PC-3 (cell line): ENCODE results near the gene CIC.

Experiments used
- CTCF ChIP-seq: fragments of 300-600 bp; sonication (generic); conservative IDR thresholded peaks from 2 replicates; pipeline ENCODE4 v1.5.1; 2017; ENCODE audit warnings: antibody characterized with exemption, low read depth, mild to moderate bottlenecking, low read length
- EZH2 ChIP-seq: fragments of 300-600 bp; sonication (generic); IDR thresholded peaks from one replicate; pipeline ENCODE4 v1.6.1; 2017; ENCODE audit warnings: antibody characterized with exemption, mild to moderate bottlenecking, low read length; ENCODE audit not compliant: unreplicated experiment
- EZH2phosphoT487 ChIP-seq: fragments of 300-600 bp; sonication (generic); IDR thresholded peaks from 2 replicates; pipeline ENCODE4 v1.6.1; 2018; ENCODE audit warnings: mild to moderate bottlenecking, antibody characterized with exemption, low read length, borderline replicate concordance

DNA sequence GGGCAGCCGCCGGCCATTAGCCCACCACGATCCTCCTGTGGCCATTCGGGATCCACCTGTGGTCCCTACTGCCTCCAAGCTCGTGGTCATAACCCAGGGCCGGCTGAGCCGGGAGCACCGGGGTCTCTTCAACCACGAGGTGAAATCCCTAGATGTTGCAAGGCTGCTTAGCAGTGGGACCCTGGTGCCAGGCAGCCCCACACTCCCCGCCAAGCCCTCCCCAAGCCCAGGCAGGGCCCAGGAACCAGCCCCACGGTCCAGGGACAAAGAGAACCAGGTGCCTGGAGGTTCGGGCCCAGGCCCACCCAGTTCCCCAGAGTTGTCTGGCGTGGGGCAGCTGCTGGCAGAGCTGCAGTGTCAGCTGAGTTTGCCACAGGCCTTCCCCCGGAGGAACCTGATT, 40.6 kb downstream of the CIC start:
- TF ChIP-seq CTCF = no peak
- no peak for TF ChIP-seq EZH2
- no peak for TF ChIP-seq EZH2phosphoT487
